Activated CD8-positive, alpha-beta memory T cell treated with anti-CD3 and anti-CD28 coated beads, Interleukin-2, amount 50 U/mL, for 24 hours (primary cell): ENCODE measurements around the gene RESF1.
"Not testable (repeated sequence)": the region's sequence is repeated elsewhere in the genome, so short reads cannot be mapped to it uniquely, and the experiment has no call there.

Source experiments
- DNase-seq: peaks from one replicate; pipeline ENCODE4 v3.0.0-alpha.2; 2020; ENCODE audit errors: extremely low read depth

Gene RESF1

DNA sequence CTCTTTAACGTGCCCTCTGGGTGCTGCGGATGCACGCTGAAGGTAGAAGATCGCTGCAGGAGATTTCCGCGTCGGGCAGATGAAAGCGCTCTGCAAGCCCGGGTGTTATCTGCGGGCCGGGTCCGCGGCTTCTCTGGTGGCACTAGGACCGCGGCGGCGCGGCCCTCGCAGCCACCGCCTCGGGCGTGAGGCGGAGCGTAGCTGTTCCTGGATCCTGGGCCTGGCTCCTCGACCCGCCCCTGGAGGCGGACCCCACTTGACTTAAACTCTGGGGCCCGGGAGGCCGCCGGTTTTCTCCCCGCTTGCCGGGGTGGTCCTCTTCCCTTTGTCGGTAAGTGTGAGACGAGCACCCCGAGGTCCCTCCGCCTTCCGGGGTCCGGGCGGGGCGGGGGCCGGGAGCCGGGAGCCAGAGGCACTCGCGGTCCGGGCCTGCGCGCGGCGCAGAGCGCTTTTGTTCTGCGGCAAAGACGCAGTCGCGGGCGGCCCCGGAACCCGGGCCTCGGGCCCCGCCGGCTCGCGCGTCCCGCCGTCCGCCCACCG is at the start of gene RESF1:
RESF1 (plus strand) TSS at position 255 of the 540 bp plus-strand sequence. CDS start 21,541 bp downstream, outside the sequence.
- DNase-seq = peak; percentile 51

DNA sequence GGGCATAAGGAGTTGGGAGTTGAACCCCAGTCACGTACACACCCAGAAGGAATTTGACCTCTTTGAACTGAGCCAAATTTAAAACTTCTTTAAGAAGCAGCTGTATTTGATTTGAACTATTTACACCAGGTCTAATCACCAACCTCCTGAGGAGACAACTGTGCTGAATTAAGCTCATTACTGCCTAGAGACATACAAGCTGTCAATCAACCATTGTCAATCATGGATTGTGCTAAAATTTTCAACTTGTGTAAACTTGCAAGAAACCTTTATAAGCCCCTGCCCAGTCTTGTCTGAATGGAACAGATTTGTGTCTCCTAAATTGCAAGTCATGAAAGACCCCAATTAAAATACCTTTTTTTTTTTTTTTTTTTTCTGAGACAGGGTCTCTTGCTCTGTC is 44.3 kb upstream of the RESF1 start:
- DNase-seq = no peak

DNA sequence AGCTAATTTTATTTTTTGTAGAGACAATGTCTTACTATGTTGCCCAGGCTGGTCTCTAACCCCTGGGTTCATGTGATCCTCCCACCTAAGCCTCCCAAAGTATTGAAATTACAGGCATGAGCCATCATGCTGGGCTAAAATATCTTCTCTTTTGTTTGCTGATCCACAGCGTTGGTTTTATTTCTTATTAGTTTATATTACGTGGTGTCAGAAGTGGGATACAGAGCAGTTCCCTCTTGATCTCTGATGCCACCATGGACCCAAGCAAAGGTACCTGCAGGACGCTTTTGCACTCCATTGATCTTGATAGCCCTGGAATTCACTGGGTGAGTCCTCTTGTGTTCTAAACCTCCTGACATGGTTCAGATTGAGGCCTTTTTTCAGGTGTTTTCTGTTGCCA is 43.8 kb upstream of the RESF1 start:
- no peak for DNase-seq

DNA sequence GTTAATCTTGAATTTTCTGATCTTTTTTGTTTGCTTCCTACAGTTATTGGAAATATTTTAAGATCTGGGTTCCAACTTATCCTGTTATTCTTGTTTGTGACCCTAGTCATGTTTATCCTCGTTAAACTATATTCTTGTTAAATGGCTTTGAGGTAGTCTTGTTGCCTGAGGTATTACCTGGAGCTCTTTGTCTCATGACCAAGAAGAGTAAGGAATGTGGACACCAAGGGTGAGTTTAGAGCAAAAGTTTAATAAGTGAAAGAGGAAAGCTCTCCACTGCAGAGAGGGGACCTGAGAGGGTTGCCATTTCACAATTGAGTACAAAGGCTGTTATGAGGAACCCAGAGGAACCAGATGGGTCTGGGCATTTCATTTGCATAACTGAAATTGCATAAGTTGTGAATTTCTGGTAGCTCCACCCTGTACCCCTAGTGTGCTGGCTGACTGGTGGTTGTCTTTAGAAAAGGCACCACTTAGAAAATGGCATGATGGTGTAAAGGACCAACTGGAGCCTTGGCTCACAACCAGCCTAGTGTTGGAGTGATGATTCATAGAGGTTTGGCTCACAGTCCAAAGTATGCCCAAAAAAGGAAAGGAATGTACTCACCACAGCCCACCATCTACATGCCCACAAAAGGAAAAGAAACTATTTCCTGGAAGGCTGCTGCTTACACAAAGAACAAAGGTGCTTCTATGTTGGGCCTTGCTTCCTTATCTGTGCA is 36.7 kb upstream of the RESF1 start:
- DNase-seq = no peak

DNA sequence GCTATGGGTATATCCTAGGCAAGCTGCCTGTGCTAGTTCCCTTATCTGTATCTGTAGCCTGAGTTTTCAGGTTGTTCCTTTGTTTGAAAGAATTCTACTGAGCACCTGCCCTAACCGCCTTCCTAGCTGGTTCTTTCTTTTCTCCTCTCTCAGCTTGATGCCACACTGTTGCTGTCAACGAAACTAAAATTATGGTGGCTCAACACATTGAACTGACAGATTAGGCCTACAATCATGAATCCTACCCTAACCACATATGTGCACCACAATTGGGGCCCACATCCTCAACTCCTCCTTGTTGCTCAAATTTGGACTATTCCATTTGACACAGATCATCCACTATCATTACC is 36.2 kb upstream of the RESF1 start:
- no peak for DNase-seq

DNA sequence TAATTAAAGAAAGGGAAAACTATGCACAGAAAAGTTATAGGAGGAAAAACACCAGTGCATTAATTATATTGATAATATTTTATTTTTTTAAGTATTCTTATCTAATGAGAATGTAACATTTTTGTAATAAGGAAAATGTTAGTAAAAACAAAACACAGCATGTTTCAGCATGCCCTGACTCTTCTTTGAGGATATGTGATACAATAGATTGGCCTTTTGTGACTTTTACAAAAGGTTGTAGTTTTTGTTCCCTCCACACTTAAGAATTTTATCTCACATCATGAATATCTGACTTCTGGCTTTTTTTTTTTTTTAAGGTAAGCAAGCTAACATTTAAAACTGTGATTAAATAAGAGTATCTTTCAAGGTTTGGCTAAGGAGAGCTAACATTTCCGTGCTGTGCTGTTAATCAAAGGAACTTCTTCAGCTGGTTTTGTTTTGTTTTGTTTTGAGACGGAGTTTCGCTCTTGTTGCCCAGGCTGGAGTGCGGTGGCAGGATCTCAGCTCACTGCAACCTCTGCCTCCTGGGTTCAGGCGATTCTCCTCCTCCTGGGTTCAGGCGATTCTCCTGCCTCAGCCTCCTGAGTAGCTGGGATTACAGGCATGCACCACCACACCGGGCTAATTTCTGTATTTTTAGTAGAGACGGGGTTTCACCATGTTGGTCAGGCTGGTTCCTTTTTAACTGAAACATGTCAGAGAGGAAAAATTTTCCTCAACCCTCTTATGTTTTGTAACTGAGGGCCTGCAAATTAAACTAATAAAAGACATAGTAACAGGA is 30.8 kb upstream of the RESF1 start:
- no peak for DNase-seq

DNA sequence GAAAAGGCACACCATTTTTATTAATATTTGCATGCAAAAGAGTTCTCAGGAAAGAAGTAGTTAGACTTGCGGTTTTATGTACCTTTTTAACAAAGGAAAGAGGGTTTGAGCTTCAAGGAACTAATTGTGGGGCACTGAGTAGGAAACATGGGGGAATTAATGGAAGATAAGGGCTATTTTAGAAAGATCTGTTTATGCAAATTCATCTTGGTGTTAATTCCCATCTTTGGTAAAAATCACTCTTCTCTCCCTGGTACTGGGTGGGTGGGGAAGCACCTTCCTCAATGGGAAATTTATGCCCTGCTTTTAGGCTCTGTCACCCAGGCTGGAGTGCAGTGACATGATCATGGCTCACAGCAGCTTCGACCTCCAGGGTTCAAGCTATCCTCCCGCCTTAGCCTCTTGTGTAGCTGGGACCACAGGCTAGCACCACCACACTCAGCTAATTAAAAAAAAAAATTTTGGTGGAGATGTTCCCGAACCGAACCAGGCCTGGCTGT is 30.1 kb upstream of the RESF1 start:
- DNase-seq = no peak

- DNase-seq = no peak
Observed at GRCh38 chr12:31931796-31932715, 27.2 kb upstream of the RESF1 start.

DNA sequence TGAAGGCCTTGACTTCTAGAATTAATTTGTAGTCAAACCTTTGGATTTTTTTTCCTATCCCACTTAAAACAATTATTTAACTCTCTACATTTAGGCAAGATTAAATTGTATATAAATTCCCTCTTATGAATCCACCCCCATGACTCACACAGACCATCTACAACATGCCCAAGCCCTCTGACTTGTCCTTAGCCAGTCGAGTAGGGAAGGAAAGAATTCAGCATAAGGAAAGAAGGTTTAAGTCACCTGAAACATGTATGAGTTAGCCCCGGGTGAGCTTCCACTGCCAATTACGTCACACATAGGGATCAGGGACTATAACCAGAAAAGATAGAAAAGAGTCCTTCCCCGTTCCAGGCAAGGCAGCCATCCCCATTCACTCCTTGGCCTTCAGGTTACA is 14.9 kb upstream of the RESF1 start:
- no peak for DNase-seq

- no peak for DNase-seq
Observed at GRCh38 chr12:31947971-31948370, 11.2 kb upstream of the RESF1 start.

- DNase-seq = not testable (repeated sequence)
Observed at GRCh38 chr12:31948697-31949359, 10.4 kb upstream of the RESF1 start.

DNA sequence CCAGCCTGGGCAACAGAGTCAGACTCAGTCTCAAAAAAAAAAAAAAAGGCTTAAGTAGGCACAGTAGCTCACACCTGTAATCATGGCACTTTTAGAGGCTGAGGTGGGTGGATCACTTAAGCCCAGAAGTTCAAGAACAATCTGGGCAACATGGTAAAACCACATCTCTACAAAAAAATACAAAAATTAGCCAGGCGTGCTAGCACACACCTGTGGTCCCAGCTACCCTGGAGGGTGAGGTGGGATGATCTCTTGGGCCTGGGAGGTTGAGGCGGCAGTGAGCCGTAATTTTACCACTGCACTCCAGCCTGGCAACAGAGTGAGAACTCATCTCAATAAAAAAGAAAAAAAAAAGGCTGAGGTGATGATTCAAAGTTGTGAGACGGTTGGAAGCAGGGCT is 9.1 kb upstream of the RESF1 start:
- DNase-seq = no peak

- no peak for DNase-seq
Observed at GRCh38 chr12:31950492-31950891, 8.7 kb upstream of the RESF1 start.

GRCh38 chr12:31951008-31951407 is 8.2 kb upstream of the RESF1 start:
- no peak for DNase-seq

DNA sequence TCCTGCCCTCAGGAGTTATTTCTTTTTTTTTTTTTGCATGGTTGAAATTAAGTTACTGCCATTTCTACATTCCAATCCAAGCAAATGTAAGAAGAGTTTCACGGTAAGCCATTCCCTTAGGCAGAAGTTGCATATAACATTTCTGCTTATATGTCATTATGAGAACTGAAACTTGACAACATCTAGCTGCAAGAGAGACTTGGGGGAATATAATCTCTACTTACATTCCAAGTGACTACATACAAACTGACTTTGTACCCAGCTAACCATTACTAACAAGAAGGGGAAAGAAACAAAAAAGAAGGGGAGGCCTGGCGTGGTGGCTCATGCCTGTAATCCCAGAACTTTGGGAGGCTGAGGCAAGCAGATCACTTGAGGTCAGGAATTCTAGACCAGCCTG is 7.3 kb upstream of the RESF1 start:
- DNase-seq = no peak

DNA sequence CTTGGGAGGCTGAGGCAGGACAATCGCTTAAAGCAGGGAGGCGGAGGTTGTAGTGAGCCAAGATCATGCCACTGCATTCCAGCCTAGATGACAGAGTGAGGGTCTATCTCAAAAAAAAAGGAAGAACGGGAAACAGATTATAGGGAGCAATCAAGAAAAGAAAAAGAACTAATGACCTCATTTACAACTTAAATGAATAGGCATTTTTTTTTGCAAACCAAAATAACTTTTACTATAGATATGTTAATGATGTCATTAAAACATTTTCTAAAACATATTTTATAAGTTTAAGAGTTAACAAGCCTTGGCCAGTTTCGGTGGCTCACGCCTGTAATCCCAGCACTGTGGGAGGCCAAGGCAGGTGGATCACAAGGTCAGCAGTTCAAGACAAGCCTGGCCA is 6.8 kb upstream of the RESF1 start:
- DNase-seq = no peak

DNA sequence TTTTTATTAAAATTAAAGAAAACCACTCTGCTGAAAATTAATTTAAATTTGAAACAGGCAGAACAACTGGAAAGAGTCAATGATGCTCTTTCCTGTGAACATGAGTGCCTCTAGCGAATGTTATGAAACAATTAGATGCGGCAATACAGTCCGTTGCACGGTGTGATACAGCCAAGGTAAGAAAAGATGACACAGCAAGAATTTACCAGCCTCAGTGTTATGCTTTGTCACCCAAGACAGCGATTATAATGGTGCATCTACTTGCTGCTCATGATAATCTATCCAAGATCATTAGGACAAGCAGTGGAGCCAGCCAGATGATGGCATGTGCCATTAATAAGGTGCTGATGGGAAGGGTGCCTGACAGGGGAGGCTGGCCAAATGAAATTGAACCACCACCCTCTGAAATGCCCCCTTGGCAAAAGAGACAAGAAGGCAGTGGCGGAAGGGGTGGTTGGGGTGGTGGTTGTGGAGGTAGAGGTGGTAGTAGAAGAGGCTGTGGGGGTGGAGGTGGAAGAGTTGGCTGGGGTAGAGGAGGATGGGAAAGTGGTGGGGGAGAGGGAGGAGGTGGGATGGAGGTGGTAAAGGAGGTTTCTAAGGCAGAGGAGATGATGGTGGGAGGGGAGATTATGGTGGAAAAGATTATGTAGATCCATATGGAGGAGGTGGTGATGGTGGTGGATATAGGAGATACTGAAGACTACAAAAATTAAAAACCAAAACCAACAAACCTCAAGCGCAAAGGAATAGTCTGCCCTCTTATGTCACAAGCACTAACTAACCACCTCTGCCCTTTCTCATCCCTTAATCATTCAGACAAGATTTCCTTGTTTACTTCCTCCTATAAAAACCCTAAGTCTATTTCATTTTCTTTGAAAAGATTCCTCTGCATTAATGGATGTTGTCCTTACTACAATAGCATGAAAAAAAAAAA is 4.0 kb upstream of the RESF1 start:
- DNase-seq = no peak

DNA sequence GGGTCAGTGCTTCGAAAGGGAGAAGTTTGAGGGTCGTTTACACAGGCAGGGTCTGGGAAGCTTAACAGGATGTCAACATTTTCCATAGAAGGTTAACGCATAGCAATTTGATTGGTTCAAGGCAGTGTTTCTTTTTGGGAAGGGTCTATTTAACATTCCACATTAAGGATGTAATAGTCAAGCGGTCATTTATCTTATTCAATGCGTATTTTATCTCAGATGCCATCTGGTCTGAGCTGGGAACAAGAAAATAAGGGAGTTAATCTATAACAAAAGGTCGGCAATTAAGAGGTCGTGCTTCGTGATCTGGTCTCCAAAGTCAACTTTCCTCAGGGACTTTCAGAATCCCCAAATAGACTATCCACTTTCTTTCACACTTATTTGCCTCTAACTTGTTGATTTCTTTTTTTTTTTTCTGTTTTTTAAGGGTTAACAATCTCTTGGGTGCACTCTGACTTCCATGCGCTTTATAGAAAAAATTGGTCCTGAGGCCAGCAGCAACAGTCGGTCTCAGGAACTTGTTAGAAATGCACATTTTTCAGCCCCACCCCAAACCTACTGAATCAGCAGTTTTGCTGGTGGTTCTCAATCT is 550 bp upstream of the RESF1 start:
- DNase-seq = no peak

DNA sequence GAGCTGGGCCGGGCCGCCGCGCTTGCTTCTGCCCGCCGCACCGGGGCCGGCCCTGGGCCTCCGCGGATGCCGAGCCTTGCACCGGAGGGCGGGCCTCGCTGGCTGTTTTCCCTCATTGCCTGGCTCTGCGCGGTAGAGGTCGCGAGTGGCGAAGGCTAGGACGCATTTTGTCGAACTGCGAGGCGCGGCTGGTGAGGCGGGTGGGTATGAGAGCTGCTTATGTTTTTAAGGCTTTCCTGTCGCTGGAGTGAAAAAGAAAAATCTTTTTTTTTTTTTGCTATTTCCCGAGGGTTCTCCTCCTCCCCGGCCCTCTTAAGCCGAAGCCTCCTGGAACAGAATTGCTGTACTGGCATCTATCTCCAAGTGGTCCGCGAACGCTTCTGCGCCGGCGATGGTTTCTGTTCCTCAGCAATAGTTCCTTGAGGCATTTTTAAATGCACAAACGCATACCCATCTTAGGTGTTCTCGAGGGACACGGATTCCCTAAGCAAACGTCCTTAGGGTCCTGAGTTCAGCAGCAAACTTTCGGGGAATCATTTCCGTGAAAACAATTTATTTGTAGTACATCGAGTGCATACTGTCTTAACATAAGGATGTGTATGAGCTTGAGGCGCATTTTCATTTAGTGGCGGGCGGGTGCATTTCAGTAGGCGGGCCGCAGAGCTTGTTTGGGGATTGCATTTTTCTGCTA is 631 bp downstream of the RESF1 start:
- no peak for DNase-seq
